Neutrophil (primary cell): ENCODE data around the gene HTT.

ENCODE experiments used
- H3K27ac ChIP-seq: fragments of 200-600 bp; sonication (generic); 2 replicates; pipeline ENCODE4 v1.5.1; 2016; ENCODE audit warnings: mild to moderate bottlenecking, moderate library complexity
- H3K27me3 ChIP-seq: fragments of 200-600 bp; sonication (generic); 2 replicates; pipeline ENCODE4 v1.6.0; 2016; ENCODE audit warnings: mild to moderate bottlenecking
- H3K36me3 ChIP-seq: fragments of 200-600 bp; sonication (generic); 2 replicates; pipeline ENCODE4 v1.5.1; 2017
- H3K4me1 ChIP-seq, 2 experiments: fragments of 200-600 bp in 1 of 2; sonication (generic) in 1 of 2; 1 replicate in 1 of 2; 2 replicates in 1 of 2; pipeline versions ENCODE4 v1.5.1 to v1.6.1; 2013 to 2016; ENCODE audit warnings: low read depth in 1 of 2, low read length in 1 of 2, mild to moderate bottlenecking in 1 of 2, moderate library complexity in 1 of 2; ENCODE audit not compliant: control insufficient read depth in 1 of 2, insufficient read depth in 1 of 2
- H3K4me3 ChIP-seq, 2 experiments: fragments of 200-600 bp in 1 of 2; sonication (generic) in 1 of 2; 1 replicate in 1 of 2; 2 replicates in 1 of 2; pipeline ENCODE4 v1.5.1; 2013 to 2016; ENCODE audit warnings: low read depth in 1 of 2, low read length in 1 of 2, mild to moderate bottlenecking in 1 of 2, moderate library complexity in 1 of 2
- H3K9me3 ChIP-seq: fragments of 200-600 bp; sonication (generic); 2 replicates; pipeline ENCODE4 v1.5.1; 2016
- TF ChIP-seq, protein P1 (sequence below): fragments of 200-600 bp; sonication (generic); IDR thresholded peaks from 2 replicates; pipeline ENCODE4 v1.5.1; 2016; ENCODE audit warnings: antibody characterized with exemption

HTT gene

DNA sequence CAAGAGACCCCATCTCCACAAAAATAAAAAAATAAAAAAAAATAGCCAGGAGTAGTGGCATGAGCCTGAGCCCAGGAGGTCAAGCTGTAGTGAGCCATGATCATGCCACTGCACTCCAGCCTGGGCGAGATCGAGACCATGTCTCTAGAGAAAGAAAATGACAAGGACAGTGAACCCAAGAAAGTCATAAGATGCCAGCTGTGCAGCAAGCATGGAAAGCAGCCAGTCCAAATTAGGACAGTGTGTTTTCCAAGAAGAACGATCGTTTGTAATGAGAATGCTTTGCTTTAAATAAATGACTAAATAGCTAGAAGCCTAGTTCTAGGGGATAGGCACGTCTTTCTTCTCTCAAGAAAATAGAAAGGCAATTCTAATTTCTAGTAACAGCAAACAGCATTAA lies 116.1 kb downstream of the HTT start:
- TF ChIP-seq, protein P1, sequence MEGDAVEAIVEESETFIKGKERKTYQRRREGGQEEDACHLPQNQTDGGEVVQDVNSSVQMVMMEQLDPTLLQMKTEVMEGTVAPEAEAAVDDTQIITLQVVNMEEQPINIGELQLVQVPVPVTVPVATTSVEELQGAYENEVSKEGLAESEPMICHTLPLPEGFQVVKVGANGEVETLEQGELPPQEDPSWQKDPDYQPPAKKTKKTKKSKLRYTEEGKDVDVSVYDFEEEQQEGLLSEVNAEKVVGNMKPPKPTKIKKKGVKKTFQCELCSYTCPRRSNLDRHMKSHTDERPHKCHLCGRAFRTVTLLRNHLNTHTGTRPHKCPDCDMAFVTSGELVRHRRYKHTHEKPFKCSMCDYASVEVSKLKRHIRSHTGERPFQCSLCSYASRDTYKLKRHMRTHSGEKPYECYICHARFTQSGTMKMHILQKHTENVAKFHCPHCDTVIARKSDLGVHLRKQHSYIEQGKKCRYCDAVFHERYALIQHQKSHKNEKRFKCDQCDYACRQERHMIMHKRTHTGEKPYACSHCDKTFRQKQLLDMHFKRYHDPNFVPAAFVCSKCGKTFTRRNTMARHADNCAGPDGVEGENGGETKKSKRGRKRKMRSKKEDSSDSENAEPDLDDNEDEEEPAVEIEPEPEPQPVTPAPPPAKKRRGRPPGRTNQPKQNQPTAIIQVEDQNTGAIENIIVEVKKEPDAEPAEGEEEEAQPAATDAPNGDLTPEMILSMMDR = no peak
- Histone ChIP-seq H3K27me3 (no peaks in the 10 kb centered on the region), H3K4me3 (no peak overlapping the region), H3K36me3 (peaks cover 71% of the 10 kb centered on the region), H3K9me3 (no peaks in the 10 kb centered on the region), H3K4me1 (no peaks in the 10 kb centered on the region), H3K27ac (no peak overlapping the region)

DNA sequence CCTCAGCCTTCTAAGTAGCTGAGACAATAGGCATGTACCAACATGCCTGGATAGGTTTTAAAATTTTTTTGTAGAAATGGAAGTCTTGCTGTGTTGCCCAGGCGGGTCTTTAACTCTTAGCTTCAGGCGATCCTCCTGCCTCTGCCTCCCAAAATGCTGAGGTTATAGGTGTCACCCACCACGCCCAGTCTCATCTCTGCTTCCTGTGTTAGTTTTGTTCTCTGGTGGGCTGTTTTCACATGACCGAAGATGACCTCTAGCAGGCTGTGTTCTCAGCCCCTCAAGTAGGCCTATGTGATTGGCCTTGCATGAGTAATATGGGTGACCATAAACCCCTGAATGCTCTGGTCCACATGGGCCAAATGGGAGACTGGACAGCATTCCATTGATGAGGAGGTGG lies 117.7 kb downstream of the HTT start:
- no peak overlapping the region for H3K27ac ChIP-seq
- TF ChIP-seq, protein P1 = no peak
- H3K9me3 ChIP-seq = no peaks in the 10 kb centered on the region
- H3K36me3 ChIP-seq = peaks cover 67% of the 10 kb centered on the region
- no peak overlapping the region for H3K4me3 ChIP-seq
- no peaks in the 10 kb centered on the region for H3K27me3 ChIP-seq
- H3K4me1 ChIP-seq = no peaks in the 10 kb centered on the region

DNA sequence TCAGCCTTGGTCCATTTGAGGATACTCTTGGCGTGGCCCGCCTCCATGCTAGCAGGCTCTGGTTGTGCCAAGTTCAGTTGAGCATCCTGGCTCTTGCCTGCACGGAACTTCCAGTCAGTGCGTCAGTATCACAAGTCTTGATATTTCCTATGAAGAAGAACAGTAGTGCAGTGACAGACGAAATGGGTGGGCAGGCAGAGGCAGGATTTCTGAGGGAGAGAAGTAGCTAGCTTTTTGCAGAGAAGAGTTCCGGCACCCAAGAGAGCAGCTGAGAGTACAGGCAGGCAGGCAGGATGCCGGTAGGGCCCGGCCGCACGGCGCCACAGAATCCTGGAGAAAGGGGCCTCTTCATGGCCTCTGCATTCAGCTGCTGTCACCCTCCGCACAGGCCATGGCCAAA lies 118.3 kb downstream of the HTT start:
- no peaks in the 10 kb centered on the region for H3K27me3 ChIP-seq
- no peaks in the 10 kb centered on the region for H3K4me1 ChIP-seq
- peaks cover 67% of the 10 kb centered on the region for H3K36me3 ChIP-seq
- TF ChIP-seq, protein P1 = no peak
- H3K9me3 ChIP-seq = no peaks in the 10 kb centered on the region
- H3K4me3 ChIP-seq = no peak overlapping the region
- no peak overlapping the region for H3K27ac ChIP-seq

DNA sequence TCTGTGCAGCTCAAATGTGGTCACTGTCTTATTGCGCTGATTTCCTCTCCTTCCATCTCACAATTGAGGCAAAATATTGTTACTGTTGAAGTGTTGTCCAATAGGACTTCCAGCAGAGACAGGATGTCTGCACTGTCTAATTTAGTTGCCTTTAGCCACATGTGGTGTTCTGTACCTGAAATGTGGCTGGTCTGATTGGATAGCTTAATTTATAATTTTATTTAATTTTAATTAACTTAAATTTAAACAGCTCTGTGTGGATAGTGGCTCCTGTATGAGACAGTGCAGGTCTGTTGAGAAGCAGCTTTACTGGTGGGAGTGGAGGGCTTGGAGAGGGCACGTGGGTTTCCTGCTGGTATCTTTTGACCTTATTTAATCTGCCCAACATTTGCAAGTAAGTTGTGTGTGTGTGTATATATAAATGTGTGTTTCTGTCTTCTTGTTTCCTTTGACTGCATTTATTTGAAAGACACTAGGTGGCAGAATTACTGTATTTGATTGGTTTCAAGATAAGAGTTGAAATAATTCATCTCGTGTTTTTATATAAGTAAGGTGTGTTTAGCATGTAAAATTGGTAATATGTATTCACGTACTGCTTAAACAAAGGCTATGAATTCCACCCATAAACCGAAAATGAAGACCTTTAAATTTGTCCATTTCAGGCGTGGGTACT lies 119.2 kb downstream of the HTT start:
- Histone ChIP-seq H3K9me3 (no peaks in the 10 kb centered on the region), H3K4me3 (no peak overlapping the region), H3K27me3 (no peaks in the 10 kb centered on the region), H3K36me3 (peaks cover 64% of the 10 kb centered on the region), H3K27ac (no peak overlapping the region), H3K4me1 (no peaks in the 10 kb centered on the region)
- TF ChIP-seq, protein P1 = no peak

DNA sequence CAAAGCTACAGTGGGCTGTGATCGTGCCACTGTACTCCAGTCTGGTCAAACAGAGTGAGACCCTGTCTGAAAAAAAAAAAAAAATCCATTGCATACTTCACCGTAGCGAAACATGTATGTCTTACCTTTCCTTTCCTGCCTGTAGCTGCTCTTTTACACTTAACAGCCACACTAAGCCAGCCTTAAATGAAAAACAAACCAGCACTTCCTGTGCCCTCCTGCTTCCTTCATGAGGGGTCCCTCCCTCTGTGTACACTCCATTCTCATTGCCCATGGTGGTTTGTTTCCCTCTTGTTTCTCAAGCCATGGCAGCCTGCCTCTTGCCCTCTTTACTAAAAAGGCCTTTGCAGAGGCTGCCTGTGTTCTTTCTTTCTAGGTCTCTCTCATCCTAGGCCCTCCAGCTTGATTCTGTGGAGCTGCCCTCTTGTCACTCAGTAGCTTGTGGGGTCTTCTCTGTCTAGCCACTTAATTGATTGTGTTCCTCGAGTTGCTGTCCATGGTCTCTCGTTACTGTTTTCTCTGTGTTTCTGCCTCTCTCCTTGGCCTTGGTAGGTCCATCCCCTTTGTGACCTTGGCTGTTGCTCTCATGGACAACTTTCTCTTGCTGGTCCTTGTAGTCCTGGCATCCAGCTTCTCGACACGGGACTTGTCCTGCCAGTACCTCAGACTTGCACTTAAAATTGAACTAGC lies 122.3 kb downstream of the HTT start:
- Histone ChIP-seq H3K27me3 (no peaks in the 10 kb centered on the region), H3K9me3 (no peaks in the 10 kb centered on the region), H3K4me3 (no peak overlapping the region), H3K36me3 (peaks cover 54% of the 10 kb centered on the region), H3K4me1 (no peaks in the 10 kb centered on the region), H3K27ac (no peak overlapping the region)
- TF ChIP-seq, protein P1 = no peak
